Ovary (tissue), 3 donors: ENCODE results near the gene RPRD1A.

Source experiments
- CTCF ChIP-seq, 3 donors: fragments of 450-650 bp in 2 of 3; fragments of 200-600 bp in 1 of 3; IDR thresholded peaks; one replicate each; pipeline versions ENCODE4 v1.5.1 to v1.8.0; 2016 to 2022; ENCODE audit warnings: antibody characterized with exemption in 3 of 3, mild to moderate bottlenecking in 1 of 3
- POLR2A ChIP-seq: fragments of 450-650 bp; IDR thresholded peaks from one replicate; pipeline ENCODE4 v1.6.1; 2017; ENCODE audit warnings: antibody characterized with exemption, mild to moderate bottlenecking, moderate library complexity
- donor health status: DM: no; HTN: no; CAD: no.

GRCh38 chr18:36067055-36067957 lies at the start of gene RPRD1A:
- no peak for TF ChIP-seq CTCF (IDR thresholded peaks at IDR 0.05)
- TF ChIP-seq POLR2A, result peak; percentile 70
